IMR-90 (cell line): Measurements from ENCODE around the gene CFAP43. TPM values are rescaled to one million over a fixed set of nuclear protein-coding genes. Genes with fewer than 3 reads are reported as not detected.

Experiments used
- ATAC-seq: fragments of 200-7000 bp; cut with Tn5 transposase; 2 replicates; pipeline ENCODE4 v1.9.1; 2020; ENCODE audit warnings: low read depth, mild to moderate bottlenecking, moderate library complexity
- BruUV-seq: library from RNA; stranded (reverse); fragments of 400-500 nt; replicated peaks from 2 replicates; lab custom pipeline; 2021; lab: Mats Ljungman, UMichigan
- CTCF ChIA-PET: fragments of 300-600 bp; formaldehyde crosslinking; extraction: SDS; loops from one replicate; lab custom pipeline; 2021; ENCODE audit warnings: antibody characterized with exemption; lab: Yijun Ruan, JAX
- POLR2A ChIA-PET: fragments of 300-600 bp; sonication (Branson Sonifier 250); formaldehyde crosslinking; loops from one replicate; lab custom pipeline; 2022; ENCODE audit warnings: antibody characterized with exemption; ENCODE audit not compliant: unreplicated experiment; lab: Charles Lee
- DNase-seq: peaks from one replicate; pipeline ENCODE4 v3.0.0; 2013
- H2AFZ ChIP-seq: replicated peaks from 2 replicates; pipeline ENCODE3; 2013; ENCODE audit warnings: low read length, mild to moderate bottlenecking; ENCODE audit not compliant: poor library complexity
- H2AK5ac ChIP-seq: 2 replicates; pipeline ENCODE4 v1.6.1; 2013; ENCODE audit warnings: low read depth, low read length, inconsistent platforms
- H2AK9ac ChIP-seq: replicated peaks from 2 replicates; pipeline ENCODE3; 2013; ENCODE audit warnings: mild to moderate bottlenecking, low read depth, low read length, moderate library complexity; ENCODE audit not compliant: poor library complexity
- H2BK120ac ChIP-seq: 2 replicates; pipeline ENCODE4 v1.6.1; 2013; ENCODE audit warnings: low read depth, low read length, inconsistent platforms
- H2BK15ac ChIP-seq: 3 replicates; pipeline ENCODE4 v1.6.1; 2013; ENCODE audit warnings: low read depth, low read length, inconsistent platforms
- H2BK20ac ChIP-seq: 2 replicates; pipeline ENCODE4 v1.6.1; 2013; ENCODE audit warnings: low read depth, mild to moderate bottlenecking, inconsistent platforms, low read length, moderate library complexity
- H2BK5ac ChIP-seq: 2 replicates; pipeline ENCODE4 v1.6.1; 2013; ENCODE audit warnings: mild to moderate bottlenecking, low read depth, low read length, inconsistent platforms; ENCODE audit not compliant: poor library complexity, severe bottlenecking
- H3K14ac ChIP-seq: replicated peaks from 2 replicates; pipeline ENCODE4 v1.6.1; 2013; ENCODE audit warnings: low read depth, low read length, inconsistent platforms
- H3K18ac ChIP-seq: 2 replicates; pipeline ENCODE4 v1.6.1; 2013; ENCODE audit warnings: low read depth, low read length, control low read depth
- H3K23ac ChIP-seq: 2 replicates; pipeline ENCODE4 v1.6.1; 2013; ENCODE audit warnings: low read depth, low read length, inconsistent platforms
- H3K27ac ChIP-seq: 2 replicates; pipeline ENCODE4 v1.5.1; 2013; ENCODE audit warnings: mild to moderate bottlenecking, control low read depth, low read length; ENCODE audit not compliant: insufficient read depth
- H3K27me3 ChIP-seq: 2 replicates; pipeline ENCODE4 v1.6.1; 2013; ENCODE audit warnings: low read length; ENCODE audit not compliant: control insufficient read depth, insufficient read depth
- H3K36me3 ChIP-seq: 2 replicates; pipeline ENCODE4 v1.6.1; 2013; ENCODE audit warnings: low read length, mixed read lengths; ENCODE audit not compliant: control insufficient read depth, insufficient read depth
- H3K4ac ChIP-seq: 2 replicates; pipeline ENCODE4 v1.6.1; 2013; ENCODE audit warnings: low read depth, low read length, inconsistent platforms
- H3K4me1 ChIP-seq: 2 replicates; pipeline ENCODE4 v1.6.1; 2013; ENCODE audit warnings: low read length, mixed read lengths; ENCODE audit not compliant: control insufficient read depth, insufficient read depth
- H3K4me2 ChIP-seq: 2 replicates; pipeline ENCODE4 v1.6.1; 2013; ENCODE audit warnings: low read depth, mild to moderate bottlenecking, control low read depth, low read length, moderate library complexity
- H3K4me3 ChIP-seq: 2 replicates; pipeline ENCODE4 v1.5.1; 2013; ENCODE audit warnings: low read depth, mild to moderate bottlenecking, control low read depth, low read length, moderate library complexity; ENCODE audit not compliant: insufficient read depth
- H3K56ac ChIP-seq: 2 replicates; pipeline ENCODE4 v1.6.1; 2013; ENCODE audit warnings: low read length, inconsistent platforms; ENCODE audit not compliant: insufficient read depth; ENCODE audit errors: extremely low read depth
- H3K79me1 ChIP-seq, 2 experiments: 2 replicates each; pipeline ENCODE4 v1.6.1; 2013; ENCODE audit warnings: low read length in 2 of 2, inconsistent platforms in 1 of 2, low read depth in 1 of 2
- H3K9ac ChIP-seq: 2 replicates; pipeline ENCODE4 v1.6.1; 2013; ENCODE audit warnings: low read depth, low read length, control low read depth
- H3K9me1 ChIP-seq: 2 replicates; pipeline ENCODE4 v1.6.1; 2013; ENCODE audit warnings: low read length, inconsistent platforms; ENCODE audit not compliant: insufficient read depth
- H3K9me3 ChIP-seq: 2 replicates; pipeline ENCODE4 v1.6.1; 2013; ENCODE audit warnings: low read length; ENCODE audit not compliant: control insufficient read depth, insufficient read depth
- H4K20me1 ChIP-seq: 2 replicates; pipeline ENCODE4 v1.6.1; 2013; ENCODE audit warnings: low read length, inconsistent platforms; ENCODE audit not compliant: insufficient read depth
- H4K5ac ChIP-seq: 2 replicates; pipeline ENCODE4 v1.6.1; 2013; ENCODE audit warnings: mild to moderate bottlenecking, low read depth, low read length, control low read depth
- H4K8ac ChIP-seq, 2 experiments: 2 replicates each; pipeline ENCODE4 v1.6.1; 2013; ENCODE audit warnings: low read depth in 2 of 2, low read length in 2 of 2, control low read depth in 1 of 2, inconsistent platforms in 1 of 2
- H4K91ac ChIP-seq: 2 replicates; pipeline ENCODE4 v1.6.1; 2013; ENCODE audit warnings: low read depth, low read length, inconsistent platforms; ENCODE audit not compliant: insufficient read depth
- BHLHE40 ChIP-seq: fragments of 150-350 bp; IDR thresholded peaks from 2 replicates; pipeline ENCODE4 v1.6.1; 2016; ENCODE audit warnings: mild to moderate bottlenecking, low read depth, low read length
- CHD1 ChIP-seq: IDR thresholded peaks from 2 replicates; pipeline ENCODE4 v1.6.1; 2012; ENCODE audit warnings: low read depth, low read length, improper control_type of control experiment
- CTCF ChIP-seq: conservative IDR thresholded peaks from 2 replicates; pipeline ENCODE4 v1.5.1; 2012; ENCODE audit warnings: mild to moderate bottlenecking, low read depth, low read length, improper control_type of control experiment
- ELK1 ChIP-seq: fragments of 150-350 bp; IDR thresholded peaks from 2 replicates; pipeline ENCODE4 v1.6.1; 2016; ENCODE audit warnings: low read depth, mild to moderate bottlenecking, low read length, moderate library complexity, borderline replicate concordance
- FOS ChIP-seq: fragments of 150-350 bp; IDR thresholded peaks from 2 replicates; pipeline ENCODE4 v1.6.1; 2016; ENCODE audit warnings: low read depth, low read length
- MAFK ChIP-seq: IDR thresholded peaks from 2 replicates; pipeline ENCODE4 v1.6.1; 2012; ENCODE audit warnings: low read depth, low read length, improper control_type of control experiment
- MXI1 ChIP-seq: IDR thresholded peaks from 2 replicates; pipeline ENCODE4 v1.6.1; 2012; ENCODE audit warnings: low read depth, mild to moderate bottlenecking, low read length, moderate library complexity, borderline replicate concordance
- NFE2L2 ChIP-seq: fragments of 150-350 bp; IDR thresholded peaks from 2 replicates; pipeline ENCODE4 v1.6.1; 2016; ENCODE audit warnings: low read depth, mild to moderate bottlenecking, low read length
- POLR2A ChIP-seq: IDR thresholded peaks from 2 replicates; pipeline ENCODE4 v1.6.1; 2012; ENCODE audit warnings: mild to moderate bottlenecking, low read depth, low read length
- RAD21 ChIP-seq: IDR thresholded peaks from 2 replicates; pipeline ENCODE4 v1.6.1; 2012; ENCODE audit warnings: low read length, improper control_type of control experiment
- RCOR1 ChIP-seq: IDR thresholded peaks from 2 replicates; pipeline ENCODE4 v1.6.1; 2012; ENCODE audit warnings: mild to moderate bottlenecking, low read length, improper control_type of control experiment; ENCODE audit not compliant: insufficient replicate concordance
- dilution Hi-C: fragments of 300-500 bp; cut with HindIII; formaldehyde crosslinking; loops from one replicate; pipeline ENCODE4 v1.14.3; 2018; ENCODE audit warnings: low sequenced_read_pairs; ENCODE audit not compliant: unreplicated experiment
- in situ Hi-C: fragments of 300-500 bp; cut with MboI; formaldehyde crosslinking; loops from 3 replicates; pipeline ENCODE4 v1.14.3; 2019; ENCODE audit warnings: low sequenced_read_pairs, inconsistent platforms, mixed read lengths
- intact Hi-C: fragments of 100-400 bp; cut with micrococcal nuclease; formaldehyde crosslinking; loops from 2 replicates; pipeline ENCODE4 v1.10.0; 2022
- polyA plus RNA-seq, 3 experiments: library from polyadenylated mRNA; depleted of rRNA; stranded (reverse); fragments of >200 nt; gene quantifications; 2 replicates each; pipeline ENCODE4 v1.2.3, GENCODE V29; 2012; ENCODE audit warnings: low replicate concordance in 1 of 3
- total RNA-seq: library from RNA; depleted of rRNA; stranded (reverse); fragments of >200 nt; gene quantifications from 2 replicates; pipeline ENCODE4 v1.2.3, GENCODE V29; 2012

The CFAP43 gene
- total and polyA plus RNA-seq, 2 of the 4 experiments (the other 2 are of a cell fraction), result under 0.01 to 0.05 TPM

GRCh38 chr10:104151737-104152136 lies 80.4 kb downstream of the CFAP43 start:
- dilution Hi-C loops (no loop called here), intact Hi-C loops (no loop called here), in situ Hi-C loops (no loop called here)
- no TSS peak for BruUV-seq
- Histone ChIP-seq H3K27ac (no peak overlapping the region), H3K4me1 (no peaks in the 10 kb centered on the region), H3K36me3 (no peaks in the 10 kb centered on the region), H3K9me3 (peaks cover 3% of the 10 kb centered on the region), H2BK120ac (no peak overlapping the region), H3K4me3 (no peak overlapping the region), H3K14ac (no peak overlapping the region), H2BK15ac (no peak overlapping the region), H3K27me3 (peaks cover 27% of the 10 kb centered on the region), H4K8ac (no peak overlapping the region), H2BK5ac (no peak overlapping the region), H3K9ac (no peak overlapping the region), H4K5ac (no peak overlapping the region), H2AK5ac (no peak overlapping the region), H4K91ac (no peak overlapping the region), H3K18ac (no peak overlapping the region), H2AK9ac (no peak overlapping the region), H3K79me1 (no peaks in the 10 kb centered on the region), H3K23ac (no peak overlapping the region), H3K9me1 (no peaks in the 10 kb centered on the region), H3K4ac (no peak overlapping the region), H2BK20ac (no peak overlapping the region), H3K4me2 (no peak overlapping the region), H4K20me1 (no peaks in the 10 kb centered on the region), H3K56ac (no peak overlapping the region), H2AFZ (no peak overlapping the region)
- ATAC-seq (no peak), DNase-seq (no peak)
- ChIA-PET POLR2A (no interaction called here), CTCF (no interaction called here)
- no peak for TF ChIP-seq ELK1
- no peak for TF ChIP-seq NFE2L2
- no peak for TF ChIP-seq CHD1
- no peak for TF ChIP-seq CTCF
- TF ChIP-seq RAD21, result no peak
- no peak for TF ChIP-seq MAFK
- no peak for TF ChIP-seq FOS
- no peak for TF ChIP-seq BHLHE40
- no peak for TF ChIP-seq POLR2A
- no peak for TF ChIP-seq MXI1
- no peak for TF ChIP-seq RCOR1
